DMS114 treated with DMSO at 0.1 percent for 48 hours (cell line): ENCODE results near the gene RNASE7.
"Not testable (repeated sequence)": the region's sequence is repeated elsewhere in the genome, so short reads cannot be mapped to it uniquely, and the experiment has no call there.

ENCODE experiments used
- DNase-seq: peaks from one replicate; lab custom pipeline; 2025; ENCODE audit not compliant: unreplicated experiment; lab: John Stamatoyannopoulos, UW

Gene RNASE7

DNA sequence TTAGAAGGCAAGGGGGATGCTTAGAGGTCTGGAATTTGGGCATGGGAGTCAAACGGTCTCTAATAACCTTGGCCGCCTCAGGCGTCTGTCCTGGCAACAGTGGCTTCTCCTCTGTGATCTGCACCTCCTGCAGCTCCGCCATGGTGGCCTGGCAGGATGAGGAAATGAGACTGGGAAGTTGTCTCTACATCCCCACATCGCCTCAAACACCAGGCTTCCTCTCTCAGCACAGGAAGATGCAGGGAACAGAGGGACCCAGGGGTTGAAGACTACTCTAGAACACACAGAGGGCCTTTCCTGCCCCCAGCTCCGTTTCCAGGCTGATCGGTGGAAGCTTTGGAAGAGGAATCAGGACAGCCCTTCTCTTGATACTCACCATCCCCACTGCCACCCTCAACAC is 19.0 kb upstream of the RNASE7 start:
- DNase-seq = no peak

DNA sequence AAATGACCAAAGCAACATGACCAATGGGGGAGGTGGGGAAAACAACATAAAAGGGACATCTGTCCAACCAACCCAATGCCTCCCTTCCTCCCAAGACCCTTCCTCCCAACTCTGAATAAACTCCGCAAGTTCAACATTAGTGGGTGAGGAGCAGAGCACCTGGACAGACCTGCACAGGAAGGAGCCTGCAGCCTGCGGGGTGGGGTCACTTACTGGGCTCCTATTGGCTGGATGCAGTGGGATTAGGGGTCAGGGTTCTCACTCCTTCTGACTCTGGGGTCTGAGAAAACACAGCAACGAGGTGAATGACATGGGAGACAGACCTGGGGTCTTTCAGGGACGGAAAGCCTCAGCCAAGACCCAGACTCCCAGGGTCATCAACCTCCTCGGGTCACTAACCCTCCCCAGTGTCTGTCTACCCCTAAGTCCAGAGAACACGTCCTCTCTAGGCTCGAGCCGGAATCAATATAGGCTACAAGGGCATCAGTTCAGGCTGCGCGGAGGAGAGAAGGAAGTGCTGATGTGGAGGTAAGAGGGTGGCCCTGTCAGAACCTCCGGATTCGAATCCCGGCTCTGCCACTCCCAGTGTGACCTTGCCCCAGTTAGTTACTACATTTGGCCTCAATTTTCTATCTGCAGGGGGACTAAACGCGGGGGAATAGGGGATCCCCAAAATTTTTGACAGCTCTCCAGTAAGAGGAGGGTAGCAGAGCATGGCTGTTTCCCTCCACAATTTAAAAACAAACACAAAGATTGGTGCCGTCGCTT is 18.2 kb upstream of the RNASE7 start:
- DNase-seq = no peak

DNA sequence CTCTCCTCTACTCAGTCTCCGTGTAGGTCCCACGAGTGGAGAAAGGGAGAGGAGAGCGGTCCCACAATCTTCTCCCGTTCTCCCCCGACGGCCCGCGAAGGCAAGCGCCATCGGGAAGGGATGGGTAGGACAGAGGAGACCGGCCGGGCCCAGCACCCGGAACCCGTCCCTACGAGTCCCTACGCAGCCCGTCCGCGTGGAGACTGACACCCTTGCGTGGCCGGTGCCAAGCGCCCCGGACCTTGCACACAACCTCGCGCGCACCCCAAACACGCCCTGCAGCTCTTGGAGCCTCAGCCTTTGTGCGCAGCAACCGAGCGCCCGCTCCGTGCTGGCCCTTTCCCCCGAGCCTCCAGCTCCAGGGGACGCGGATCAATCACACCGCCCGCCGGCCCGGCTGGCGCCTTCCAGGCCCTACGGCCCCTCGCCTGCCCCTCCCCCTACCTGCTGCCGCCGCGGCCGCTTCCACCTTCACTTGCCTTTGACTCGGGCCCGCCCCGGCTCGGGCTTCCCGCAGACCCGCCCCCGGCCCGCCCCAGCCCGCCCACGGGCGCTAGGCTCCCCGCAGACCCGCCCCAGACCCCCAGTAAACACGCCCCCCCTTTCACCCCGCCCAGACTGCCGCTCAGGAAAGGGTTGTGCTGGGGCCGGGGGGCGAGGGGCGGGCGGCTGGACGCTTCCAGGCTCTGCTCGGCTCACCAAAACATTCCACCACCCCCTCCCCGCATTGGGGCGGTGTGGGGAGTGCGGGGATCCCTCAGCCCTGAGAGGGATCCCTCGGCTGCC is 17.4 kb upstream of the RNASE7 start, which contains the start of gene NDRG2:
TSS of gene NDRG2 (minus strand) at position 477 of the 786 bp plus-strand sequence. CDS start 1,746 bp downstream, outside the sequence.
- no peak for DNase-seq

DNA sequence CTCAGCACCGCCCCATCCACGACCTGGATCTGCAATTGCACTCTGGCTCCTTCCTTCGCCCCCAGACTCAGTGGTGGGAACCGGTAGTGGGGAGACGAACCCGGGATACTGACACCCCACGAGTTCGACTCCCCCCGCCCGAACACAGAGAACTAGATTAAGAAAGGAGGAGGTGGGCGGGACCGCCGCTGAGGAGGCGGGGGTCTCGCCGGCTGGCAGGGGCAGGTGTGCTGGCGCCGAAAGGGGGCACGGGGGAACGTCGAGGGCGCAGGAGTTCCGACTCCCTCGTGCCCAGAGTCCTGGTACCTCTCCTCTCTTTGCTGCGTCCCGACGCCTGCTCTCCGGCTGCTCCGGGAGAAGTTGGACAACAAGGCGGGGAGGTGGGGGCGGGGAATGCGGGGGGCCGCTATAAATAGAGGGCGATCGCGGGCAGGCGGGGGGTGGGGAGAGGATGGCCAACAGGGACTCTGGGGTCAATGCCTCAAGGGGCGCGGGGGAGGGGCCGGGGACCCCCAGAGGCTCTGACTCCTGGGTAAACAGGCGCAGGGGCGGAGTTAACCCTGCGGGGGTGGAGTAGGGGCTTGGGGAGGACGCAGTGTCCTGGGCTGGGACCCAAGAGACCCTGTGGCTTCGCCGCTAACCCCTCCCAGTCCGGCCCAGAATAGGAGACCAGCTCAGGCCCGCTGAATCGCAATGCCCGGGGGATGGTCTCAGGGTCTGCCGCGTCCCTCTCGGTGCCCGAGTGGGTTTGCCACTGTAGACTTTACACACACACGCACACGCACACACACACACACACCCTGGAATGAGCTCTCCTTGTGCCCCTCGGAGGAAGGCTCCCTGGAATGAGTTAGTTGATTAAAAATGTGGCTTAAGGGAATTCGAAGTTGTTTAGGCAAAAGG is 16.5 kb upstream of the RNASE7 start:
- no peak for DNase-seq

DNA sequence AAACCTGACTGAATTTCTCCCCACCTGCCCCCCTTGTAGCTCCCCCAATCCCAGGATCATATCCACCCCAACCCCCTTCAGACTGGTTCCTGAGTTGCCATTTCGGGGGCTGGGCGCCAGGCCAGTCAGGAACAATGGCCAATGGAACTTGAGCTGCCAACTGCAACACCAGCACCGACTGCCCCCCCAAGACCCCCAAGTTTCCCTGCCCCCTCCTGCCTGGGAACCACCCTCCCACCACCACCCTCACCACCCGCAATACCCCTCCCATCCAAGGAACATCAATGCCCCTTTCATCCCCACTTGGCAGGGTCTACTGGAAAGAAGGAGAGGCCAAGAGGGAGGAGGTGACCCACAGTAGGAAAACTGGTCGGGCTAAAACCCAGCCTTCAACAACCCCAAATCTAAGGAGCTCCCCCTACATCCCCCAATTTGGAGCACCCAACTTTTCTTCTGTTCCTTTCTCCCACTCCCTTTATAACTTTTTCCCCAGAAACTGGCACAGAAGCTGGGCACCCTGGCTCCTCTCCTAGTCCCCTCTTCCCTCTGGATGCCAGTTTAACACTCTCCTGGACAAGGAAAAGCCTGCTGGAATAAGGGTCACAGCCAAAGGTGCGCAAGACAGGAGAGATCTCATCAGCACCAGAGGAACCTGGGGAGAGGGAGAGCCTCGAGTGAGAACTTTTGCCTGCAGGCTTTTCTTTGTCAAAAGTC is 15.7 kb upstream of the RNASE7 start:
- DNase-seq = no peak

DNA sequence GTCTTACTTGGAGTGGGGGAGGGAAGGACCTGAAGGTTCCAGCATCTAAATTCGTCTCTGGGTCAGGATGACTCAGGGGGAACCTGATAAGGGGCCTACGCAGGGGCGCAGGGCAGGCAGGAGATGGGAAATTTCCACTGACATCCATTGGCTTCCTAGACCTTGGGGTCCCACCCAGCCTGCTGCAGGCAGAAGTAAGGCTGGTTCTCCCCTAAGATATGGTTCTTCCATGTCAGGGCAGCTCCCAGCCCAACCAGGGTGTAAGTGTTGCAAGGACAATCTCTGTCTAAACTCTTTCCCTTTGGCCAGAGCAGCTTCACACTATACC is 15.2 kb upstream of the RNASE7 start:
- DNase-seq = no peak

DNA sequence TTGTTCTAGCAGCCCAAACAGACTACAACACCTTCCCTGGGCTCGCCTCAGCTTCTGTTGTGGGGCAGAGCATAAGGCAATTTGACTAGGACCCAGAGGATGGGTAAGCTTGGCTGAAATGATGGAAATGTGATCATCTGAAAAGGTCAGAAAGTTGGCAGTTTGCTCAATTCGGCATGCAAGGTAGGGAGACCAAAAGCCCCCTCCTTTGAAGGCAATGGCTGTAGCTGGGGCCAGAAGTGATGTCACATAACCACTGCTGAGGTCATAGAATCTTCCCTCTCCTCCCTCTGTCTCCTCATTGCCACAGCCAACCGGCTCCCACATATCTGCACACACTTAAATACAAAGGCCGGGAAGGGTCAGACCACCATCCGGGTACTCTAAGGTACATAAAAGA is 12.2 kb upstream of the RNASE7 start, which contains the start of gene TPPP2:
TSS of gene TPPP2 (plus strand) at position 301 of the 400 bp plus-strand sequence. CDS start 365 bp downstream, outside the sequence.
- no peak for DNase-seq

DNA sequence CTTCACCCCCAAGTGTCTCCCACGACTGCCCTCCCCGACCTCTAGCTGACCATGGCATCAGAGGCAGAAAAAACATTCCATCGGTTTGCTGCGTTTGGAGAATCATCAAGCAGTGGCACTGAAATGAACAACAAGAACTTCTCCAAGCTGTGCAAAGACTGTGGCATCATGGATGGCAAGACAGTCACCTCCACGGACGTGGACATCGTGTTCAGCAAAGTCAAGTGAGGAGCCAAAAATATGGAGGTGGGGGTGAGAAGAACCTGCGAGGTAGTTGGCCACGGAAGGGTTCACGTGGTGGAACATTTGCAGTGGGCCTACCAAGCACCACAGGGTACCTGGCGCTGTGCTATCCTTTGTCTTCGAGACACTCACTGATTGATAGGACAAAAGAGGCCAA is 11.6 kb upstream of the RNASE7 start:
- no peak for DNase-seq

DNA sequence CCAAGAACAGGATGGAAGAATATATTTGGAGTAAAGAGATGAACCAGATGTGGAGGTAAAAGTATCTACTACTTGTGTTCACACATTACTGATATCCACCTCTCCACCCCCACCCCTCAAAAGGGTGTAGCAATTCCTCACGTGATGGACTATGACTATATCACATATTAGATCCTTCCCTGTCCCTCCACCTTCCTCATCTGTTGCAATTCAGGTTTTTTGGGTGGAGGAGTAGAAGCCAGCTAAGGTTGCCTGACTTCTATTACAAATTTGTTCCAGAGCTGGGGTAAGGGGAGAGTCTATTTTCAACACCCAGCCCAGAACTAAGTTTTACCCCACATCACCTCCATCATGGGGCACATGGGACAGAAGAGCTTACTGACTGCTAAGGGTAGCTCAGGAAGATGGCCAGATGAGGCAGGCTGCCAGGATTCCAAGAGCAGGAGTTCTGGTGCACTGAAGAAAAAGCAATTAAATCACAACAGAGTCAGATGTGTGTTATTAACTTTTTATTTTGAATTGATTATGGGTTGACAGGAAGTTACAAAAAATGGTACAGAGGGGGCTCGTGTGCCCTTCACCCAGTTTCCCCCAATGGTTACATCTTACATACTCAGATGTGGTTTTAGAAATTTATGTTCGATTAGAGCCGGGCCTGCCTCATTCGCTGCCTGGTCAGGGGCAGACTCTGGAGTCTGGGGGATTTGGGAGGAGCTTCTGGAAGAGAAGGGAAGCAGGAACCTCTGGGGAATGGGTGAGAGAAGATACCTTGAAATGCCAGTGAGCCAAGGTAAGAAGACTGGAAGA is 9.6 kb upstream of the RNASE7 start:
- no peak for DNase-seq

DNA sequence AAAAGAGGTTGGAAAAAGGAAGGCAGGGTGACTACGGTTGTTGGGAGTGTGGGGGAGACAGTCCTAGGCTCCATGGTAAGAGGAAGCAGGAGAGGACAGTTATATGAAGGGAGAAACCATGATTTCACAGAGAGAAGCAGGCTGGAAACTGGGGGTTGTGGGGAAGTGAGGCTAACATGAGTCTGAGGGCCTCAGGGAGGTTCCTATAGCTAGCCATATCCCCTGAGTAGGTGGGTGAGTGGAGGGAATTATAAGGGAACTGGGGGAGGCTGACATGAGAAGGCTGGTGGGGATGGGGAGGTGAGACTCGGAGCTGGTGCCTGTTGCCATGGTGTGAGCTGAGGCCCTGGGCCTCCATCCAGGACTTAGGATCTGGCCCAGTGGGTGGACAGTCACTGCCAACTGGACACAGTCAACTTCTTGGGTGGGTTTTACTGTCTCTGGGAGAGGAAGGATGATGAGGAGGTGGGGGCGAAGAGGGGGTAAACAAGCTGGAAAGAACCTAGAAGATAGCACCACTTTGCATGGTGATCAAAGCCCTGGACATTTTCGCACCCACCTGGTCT is 8.9 kb upstream of the RNASE7 start:
- no peak for DNase-seq

DNA sequence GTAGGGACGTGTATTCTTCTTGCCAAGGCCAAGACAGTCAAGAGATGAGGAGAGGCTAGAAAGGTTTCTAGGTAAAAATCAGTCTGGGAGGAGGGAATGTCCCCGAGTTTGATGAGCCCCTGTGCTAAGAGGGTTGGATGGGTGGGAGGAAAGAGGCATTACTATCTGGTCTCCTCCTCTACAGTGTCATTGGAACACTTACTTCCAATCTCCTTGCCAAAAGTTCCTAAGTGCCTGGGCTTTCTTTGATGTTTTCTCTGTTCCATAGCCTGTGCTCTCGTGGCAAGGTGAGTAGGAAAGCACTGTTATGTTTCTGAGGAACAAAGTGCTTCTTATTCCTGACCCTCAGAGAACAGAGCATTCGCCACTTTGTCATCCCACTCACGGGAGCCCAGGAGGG is 7.5 kb upstream of the RNASE7 start, which contains the start of gene RNASE13:
TSS of gene RNASE13 (minus strand) at position 101 of the 400 bp plus-strand sequence. CDS start 519 bp downstream, outside the sequence.
- no peak for DNase-seq

DNA sequence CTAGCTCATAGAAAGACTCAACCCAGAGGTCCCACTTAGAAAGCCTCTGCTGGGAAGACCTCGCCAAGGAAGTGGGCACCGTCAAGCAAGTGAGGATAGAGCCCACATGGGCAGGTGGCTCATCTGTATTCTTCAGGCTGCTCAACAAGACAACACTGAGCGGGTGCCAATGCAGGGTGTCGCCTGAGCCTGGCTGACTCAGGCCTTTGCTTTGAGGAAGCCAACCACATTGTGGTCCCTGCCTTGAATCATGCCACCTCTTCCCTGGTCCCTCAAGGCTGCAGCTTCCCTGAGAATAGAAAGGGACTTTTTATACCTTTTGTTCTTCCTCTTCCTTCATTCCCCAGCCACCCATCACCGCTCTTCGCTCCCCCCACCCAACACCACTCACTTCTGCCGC is 5.4 kb upstream of the RNASE7 start:
- DNase-seq = no peak

DNA sequence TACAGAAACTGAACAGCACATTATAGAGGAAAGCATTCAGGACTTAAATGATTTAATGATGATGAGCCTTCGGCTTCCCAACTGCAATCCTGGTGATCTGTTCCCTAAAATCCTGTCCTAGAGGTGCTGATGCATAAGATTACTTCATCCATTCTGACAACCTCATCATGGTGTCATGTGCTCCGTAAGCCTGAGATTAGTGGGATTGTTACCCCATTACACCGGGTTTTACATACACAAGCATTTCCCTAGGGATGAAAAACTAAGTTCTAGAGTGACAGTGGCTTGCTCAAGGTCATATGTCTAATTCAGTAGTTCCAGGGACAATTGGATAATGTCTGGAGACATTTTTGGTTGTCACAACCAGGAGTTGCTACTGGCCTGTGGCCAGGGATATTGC is 5.0 kb upstream of the RNASE7 start:
- no peak for DNase-seq

DNA sequence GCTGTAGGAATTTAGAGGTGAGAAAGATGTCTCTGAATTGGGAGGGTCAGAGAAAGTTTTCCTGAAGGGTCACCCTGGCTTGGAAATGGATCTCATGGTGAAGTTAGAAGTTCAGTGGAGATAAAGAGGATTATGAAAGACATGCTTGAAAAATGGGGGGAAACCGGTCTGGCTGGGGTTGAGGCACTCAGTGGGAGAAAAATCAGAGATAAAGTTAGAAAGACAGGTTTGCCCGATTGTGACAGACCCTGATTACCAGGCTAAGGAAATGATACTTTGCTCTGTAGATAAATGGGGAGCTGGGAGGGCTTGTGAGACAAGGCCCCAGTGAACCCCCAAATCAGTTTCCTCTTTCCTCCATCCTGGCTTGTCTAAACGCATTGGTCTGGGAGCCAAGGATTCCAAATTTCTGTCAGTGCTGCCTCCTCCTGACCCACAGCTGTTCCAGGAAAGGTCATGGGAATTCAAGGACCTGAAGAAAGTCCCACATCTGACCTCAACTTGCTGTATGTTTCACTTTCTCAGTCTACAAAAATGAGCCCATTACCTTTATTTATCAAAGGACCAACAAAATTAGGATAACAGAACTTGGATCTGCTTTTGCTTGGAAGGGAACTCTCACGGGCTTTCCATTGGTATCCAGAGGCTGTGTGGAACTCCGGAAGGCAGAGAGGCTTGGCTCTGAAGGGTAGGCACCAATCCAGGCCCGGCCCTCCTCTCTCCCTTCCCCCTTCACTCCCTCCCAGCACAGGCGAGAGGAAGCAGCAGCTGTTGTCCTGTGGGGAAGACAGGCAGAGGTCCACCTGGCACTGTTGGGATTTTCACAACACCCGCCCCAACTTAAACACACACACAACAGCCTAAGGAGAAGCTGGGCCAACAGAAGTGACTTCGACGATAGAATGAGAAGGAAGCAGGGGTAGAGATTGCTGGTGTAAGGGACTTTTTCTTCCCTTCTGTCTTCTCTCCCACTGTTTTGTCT is 3.4 kb upstream of the RNASE7 start:
- DNase-seq = no peak

DNA sequence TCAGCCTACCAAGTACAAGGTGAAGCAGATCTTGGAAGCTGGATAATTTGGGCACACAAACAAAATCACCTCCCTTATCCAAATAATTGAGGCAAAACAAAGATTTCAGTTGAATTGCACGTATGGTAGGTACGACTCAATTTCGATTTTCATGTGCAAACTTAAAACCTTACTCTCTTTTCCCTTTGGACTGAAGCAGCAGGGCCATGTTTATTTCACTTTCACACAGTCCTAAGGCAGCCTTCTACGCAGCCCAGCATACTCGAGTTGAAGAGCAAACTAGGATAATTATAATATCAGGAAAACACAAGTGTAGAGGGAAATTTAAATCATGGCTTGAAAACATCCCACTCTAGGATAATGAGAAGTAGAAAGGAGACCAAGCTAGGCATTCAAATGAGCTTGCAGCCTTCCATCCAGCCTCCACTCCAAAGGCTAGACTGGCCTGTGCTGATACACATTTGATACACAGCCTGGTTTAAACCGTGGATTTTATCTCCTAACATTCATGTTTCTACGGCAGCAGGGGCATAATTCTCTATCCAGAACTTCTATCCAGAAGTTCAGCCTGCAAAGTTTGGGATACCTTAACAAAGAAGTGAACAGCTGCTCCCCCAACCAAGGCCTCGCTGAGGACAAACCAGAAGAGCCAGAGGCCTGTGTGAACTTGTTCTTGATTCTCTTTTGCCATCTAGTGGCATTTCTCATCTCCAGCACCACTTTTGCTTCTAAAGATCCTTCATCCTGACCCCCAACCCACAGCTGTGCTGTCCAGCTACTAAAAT is 2.4 kb upstream of the RNASE7 start:
- DNase-seq = peak; percentile 74

DNA sequence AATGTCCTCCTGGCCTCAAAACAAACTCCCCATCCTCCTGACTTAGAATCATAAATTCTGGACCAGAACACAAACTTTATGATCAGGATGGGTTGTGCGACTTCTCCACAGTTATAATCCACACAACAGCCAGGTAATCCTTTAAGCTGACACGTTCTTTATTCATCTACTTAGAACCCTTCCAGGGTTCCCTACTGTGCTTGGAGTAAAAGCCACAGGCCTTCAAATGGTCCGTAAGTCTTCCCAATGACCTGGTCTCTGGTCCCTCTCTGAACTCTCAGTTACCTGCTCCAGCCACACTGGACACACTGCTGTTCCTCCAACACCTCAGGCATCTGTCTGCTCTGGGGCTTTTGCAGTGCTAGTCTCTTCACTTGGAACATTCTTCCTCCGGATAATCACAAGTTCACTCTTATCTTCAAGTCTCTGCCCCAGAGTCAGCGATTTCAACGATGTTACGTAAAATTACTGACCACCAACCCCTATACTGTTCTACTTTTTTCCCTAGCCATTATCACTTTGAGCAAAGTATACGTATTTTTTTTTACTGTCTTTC is 1.7 kb upstream of the RNASE7 start:
- no peak for DNase-seq

DNA sequence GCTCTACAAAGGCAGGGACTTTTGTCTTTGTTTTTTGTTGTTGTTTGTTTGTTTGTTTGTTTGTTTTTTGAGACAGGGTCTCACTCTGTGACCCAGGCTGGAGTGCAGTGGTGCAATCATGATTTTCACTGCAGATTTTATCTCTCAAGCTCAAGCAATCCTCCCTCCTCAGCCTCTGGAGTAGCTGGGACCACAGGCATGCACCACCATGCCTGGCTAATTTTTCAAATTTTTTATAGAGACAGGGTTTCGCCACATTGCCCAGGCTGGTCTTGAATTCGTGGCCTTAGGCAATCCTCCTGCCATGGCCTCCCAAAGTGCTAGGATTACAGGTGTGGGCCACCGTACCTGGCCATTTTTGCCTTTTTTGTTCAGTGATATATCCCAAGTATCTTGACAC is 1.2 kb upstream of the RNASE7 start:
- DNase-seq = not testable (repeated sequence)
